ENCODE data around the gene PPCDC. TPM values are rescaled to one million over a fixed set of nuclear protein-coding genes. Genes with fewer than 3 reads are reported as not detected.
"Not testable (repeated sequence)": the region's sequence is repeated elsewhere in the genome, so short reads cannot be mapped to it uniquely, and the experiment has no call there.

Gene PPCDC
- total RNA-seq, 1 donor from 2014 or later = 17.2 TPM

DNA sequence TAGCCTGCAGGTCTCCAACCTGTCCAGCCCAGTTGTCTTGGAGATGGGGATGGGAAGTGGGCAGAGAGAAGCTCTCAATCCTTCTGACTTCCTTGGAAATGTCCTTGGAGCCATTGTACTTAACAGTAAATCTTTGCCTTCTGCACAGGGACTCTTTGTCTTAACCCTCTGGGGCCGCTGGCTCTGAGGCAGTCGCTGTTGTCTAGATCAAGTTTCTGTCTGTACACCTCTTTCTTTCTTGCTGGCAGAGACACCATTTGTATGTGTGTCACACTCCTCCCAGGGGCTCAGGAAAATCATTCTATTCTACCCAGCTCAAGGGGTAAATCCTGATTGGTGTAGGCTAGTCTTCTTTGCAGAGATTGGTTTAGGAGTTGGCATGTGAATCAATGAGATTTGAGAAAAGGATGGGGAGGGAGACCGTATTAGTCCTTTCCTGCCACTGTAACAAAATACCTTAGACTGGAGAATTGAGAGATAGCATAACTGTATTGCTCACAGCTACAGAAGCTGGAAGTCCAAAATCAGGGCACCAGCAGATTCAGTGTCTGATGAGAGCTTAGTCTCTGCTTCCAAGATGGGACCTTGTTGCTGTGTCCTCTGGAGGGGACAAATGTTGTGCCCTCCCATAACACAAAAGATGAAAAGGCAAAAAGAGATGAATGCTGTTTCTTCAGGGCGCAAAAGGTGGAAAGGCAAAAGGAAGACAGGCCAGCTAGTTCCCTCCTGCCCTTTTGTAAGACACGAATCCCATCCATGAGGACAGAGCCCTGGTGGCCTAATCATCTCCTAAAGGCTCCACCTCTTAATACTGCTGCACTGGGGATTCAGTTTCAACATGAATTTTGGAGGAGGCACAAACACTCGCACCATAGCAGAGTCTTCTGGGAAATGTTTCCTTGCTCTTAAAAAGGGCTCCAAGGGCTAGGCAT lies 66.3 kb downstream of the PPCDC start:
- no peak overlapping the region for H3K27ac Mint-ChIP-seq
- DNase-seq (ENCODE audit: low spot score in 2 of 2, unreplicated experiment in 2 of 2) = no peak
- peaks cover 24% of the 10 kb centered on the region for H3K9me3 Mint-ChIP-seq
- no peak overlapping the region for H3K4me3 Mint-ChIP-seq
- TF ChIP-seq, protein P1, sequence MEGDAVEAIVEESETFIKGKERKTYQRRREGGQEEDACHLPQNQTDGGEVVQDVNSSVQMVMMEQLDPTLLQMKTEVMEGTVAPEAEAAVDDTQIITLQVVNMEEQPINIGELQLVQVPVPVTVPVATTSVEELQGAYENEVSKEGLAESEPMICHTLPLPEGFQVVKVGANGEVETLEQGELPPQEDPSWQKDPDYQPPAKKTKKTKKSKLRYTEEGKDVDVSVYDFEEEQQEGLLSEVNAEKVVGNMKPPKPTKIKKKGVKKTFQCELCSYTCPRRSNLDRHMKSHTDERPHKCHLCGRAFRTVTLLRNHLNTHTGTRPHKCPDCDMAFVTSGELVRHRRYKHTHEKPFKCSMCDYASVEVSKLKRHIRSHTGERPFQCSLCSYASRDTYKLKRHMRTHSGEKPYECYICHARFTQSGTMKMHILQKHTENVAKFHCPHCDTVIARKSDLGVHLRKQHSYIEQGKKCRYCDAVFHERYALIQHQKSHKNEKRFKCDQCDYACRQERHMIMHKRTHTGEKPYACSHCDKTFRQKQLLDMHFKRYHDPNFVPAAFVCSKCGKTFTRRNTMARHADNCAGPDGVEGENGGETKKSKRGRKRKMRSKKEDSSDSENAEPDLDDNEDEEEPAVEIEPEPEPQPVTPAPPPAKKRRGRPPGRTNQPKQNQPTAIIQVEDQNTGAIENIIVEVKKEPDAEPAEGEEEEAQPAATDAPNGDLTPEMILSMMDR (IDR thresholded peaks at IDR 0.05; ENCODE audit: unreplicated experiment) = no peak
- H3K27me3 Mint-ChIP-seq (ENCODE audit: low read depth) = no peaks in the 10 kb centered on the region
- no peaks in the 10 kb centered on the region for H3K4me1 Mint-ChIP-seq
- H3K36me3 Mint-ChIP-seq = peaks cover 9% of the 10 kb centered on the region

DNA sequence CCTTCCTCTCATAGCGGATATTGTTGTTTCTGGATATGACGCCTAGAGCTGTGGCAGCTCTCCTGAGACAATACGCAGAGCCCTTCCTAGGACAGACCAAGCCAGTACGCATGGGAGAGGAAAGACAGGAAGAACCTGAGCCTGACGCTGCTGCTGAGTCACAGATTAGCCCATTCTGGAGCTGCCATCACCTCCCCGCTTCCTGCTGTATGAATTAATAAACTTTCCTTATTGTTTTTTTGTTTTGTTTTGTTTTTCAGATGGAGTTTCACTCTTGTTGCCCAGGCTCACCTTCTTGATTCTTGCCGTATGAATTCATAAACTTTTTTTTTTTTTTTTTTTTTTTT lies 67.0 kb downstream of the PPCDC start:
- H3K4me1 Mint-ChIP-seq = no peaks in the 10 kb centered on the region
- H3K9me3 Mint-ChIP-seq = peaks cover 17% of the 10 kb centered on the region
- no peaks in the 10 kb centered on the region for H3K27me3 Mint-ChIP-seq (ENCODE audit: low read depth)
- peaks cover 9% of the 10 kb centered on the region for H3K36me3 Mint-ChIP-seq
- TF ChIP-seq, protein P1 (IDR thresholded peaks at IDR 0.05; ENCODE audit: unreplicated experiment) = no peak
- no peak for DNase-seq (ENCODE audit: low spot score in 2 of 2, unreplicated experiment in 2 of 2)
- H3K4me3 Mint-ChIP-seq = no peak overlapping the region
- no peak overlapping the region for H3K27ac Mint-ChIP-seq

DNA sequence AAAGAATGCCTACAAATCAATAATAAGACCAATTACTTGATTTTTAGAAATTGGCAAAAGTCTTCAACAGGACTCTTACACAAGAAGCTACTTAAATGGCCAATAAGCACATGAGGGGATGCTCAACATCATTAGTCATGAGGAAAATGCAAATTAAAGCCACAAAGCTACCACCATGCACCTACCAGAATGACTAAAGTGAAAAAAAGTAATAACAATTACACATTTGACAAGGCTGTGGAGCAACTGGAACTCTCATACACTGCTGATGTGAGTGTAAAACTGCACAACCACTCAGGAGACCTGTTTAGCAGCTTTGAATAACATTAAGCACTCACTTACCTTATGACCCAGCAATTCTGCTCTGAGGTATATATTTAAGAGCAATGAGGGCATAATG lies 68.4 kb downstream of the PPCDC start:
- Mint-ChIP-seq H3K27me3 (ENCODE audit: low read depth) (no peaks in the 10 kb centered on the region), H3K36me3 (peaks cover 2% of the 10 kb centered on the region), H3K27ac (no peak overlapping the region), H3K4me1 (no peaks in the 10 kb centered on the region), H3K4me3 (no peak overlapping the region), H3K9me3 (peaks cover 5% of the 10 kb centered on the region)
- TF ChIP-seq, protein P1 (IDR thresholded peaks at IDR 0.05; ENCODE audit: unreplicated experiment) = no peak
- DNase-seq (ENCODE audit: low spot score in 2 of 2, unreplicated experiment in 2 of 2) = no peak

DNA sequence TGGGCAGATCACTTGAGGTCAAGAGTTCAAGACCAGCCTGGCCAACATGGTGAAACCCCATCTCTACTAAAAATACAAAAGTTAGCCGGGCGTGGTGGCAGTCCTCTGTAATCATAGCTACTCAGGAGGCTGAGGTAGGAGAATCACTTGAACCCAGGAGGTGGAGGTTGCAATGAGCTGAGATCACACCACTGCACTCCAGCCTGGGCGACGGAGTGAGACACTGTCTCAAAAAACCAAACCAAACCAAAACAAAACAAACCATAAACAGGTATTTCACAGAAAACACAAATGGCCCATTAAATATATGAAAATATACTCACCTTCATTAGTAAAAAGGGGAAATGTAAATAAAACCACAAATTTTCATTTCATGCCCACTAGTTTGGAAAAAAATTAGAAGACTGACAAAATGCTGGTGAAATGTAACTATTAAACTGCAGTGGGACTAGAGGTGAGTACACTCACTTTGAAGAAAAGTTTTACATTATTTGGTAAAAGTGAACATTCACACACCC lies 71.6 kb downstream of the PPCDC start:
- H3K27ac Mint-ChIP-seq; H3K4me1 Mint-ChIP-seq; H3K9me3 Mint-ChIP-seq; H3K36me3 Mint-ChIP-seq; H3K4me3 Mint-ChIP-seq; H3K27me3 Mint-ChIP-seq (ENCODE audit: low read depth); DNase-seq (ENCODE audit: low spot score in 2 of 2, unreplicated experiment in 2 of 2): not testable (repeated sequence)

DNA sequence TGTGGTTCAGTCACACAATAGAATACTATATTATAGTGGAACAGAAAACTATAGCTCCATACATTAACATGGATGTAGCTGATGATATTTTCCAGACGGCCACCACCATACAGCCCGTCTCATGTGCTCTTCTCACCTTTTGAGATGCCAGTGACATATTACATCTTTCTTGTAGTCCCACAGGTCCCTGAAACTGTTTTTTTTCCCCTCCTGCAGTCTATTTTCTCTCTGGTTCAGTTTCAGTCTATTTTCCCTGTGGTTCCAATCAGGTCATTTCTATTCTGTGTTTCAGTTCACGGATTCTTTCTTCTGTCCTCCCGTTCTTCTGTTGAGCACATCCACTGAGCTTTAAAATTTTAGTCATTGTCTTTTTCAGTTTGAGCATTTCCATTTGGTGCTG lies 72.2 kb downstream of the PPCDC start:
- no peaks in the 10 kb centered on the region for H3K36me3 Mint-ChIP-seq
- no peak overlapping the region for H3K4me3 Mint-ChIP-seq
- no peaks in the 10 kb centered on the region for H3K4me1 Mint-ChIP-seq
- no peak for DNase-seq (ENCODE audit: low spot score in 2 of 2, unreplicated experiment in 2 of 2)
- H3K27me3 Mint-ChIP-seq (ENCODE audit: low read depth) = no peaks in the 10 kb centered on the region
- H3K27ac Mint-ChIP-seq = no peak overlapping the region
- TF ChIP-seq, protein P1 (IDR thresholded peaks at IDR 0.05; ENCODE audit: unreplicated experiment) = no peak
- no peaks in the 10 kb centered on the region for H3K9me3 Mint-ChIP-seq

DNA sequence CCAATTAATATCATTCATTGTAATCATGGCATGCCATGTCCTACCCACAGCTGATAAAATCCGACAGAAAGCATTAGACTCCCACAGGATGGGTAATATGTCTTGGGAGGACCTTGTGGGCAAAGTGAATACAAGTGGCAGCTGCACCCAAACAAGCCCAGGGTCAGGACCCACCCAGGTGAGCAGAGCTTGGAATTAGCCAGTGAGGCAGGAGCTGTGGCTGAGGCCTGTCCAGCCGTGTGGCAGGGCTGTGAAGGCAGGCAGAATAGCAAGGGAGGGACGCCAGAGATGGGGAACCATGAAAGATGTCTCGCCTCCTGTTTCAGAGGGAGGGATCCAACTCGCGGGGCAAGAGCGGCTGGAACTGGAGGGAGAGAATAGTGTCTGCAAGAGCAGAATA lies 74.5 kb downstream of the PPCDC start:
- TF ChIP-seq, protein P1 (IDR thresholded peaks at IDR 0.05; ENCODE audit: unreplicated experiment) = no peak
- Mint-ChIP-seq H3K27ac (peak overlapping the region; percentile 6), H3K9me3 (no peaks in the 10 kb centered on the region), H3K4me3 (no peak overlapping the region), H3K36me3 (no peaks in the 10 kb centered on the region), H3K4me1 (no peaks in the 10 kb centered on the region), H3K27me3 (ENCODE audit: low read depth) (no peaks in the 10 kb centered on the region)
- DNase-seq (ENCODE audit: low spot score in 2 of 2, unreplicated experiment in 2 of 2) = no peak
